OCI-LY3 (cell line): ENCODE results near the gene TSC1.

Experiments used
- H2AFZ ChIP-seq: fragments of 200-600, 300-600 bp; shearing (Covaris generic); 2 replicates; pipeline ENCODE4 v1.6.0; 2014; ENCODE audit warnings: antibody characterized with exemption, low read depth, low read length
- H3K27ac ChIP-seq: fragments of 200-600, 300-600 bp; sonication (generic); 2 replicates; pipeline ENCODE4 v1.5.1; 2014; ENCODE audit warnings: mild to moderate bottlenecking, low read length, moderate library complexity, mixed read lengths
- H3K27me3 ChIP-seq: fragments of 200-600, 300-600 bp; sonication (generic); 2 replicates; pipeline ENCODE4 v1.6.1; 2014; ENCODE audit warnings: low read depth, low read length, mixed read lengths
- H3K36me3 ChIP-seq: fragments of 200-600, 300-600 bp; sonication (generic); replicated peaks from 2 replicates; pipeline ENCODE3; 2014; ENCODE audit warnings: low read depth, low read length, mixed read lengths
- H3K4me1 ChIP-seq: fragments of 300-600, 200-600 bp; sonication (generic); 2 replicates; pipeline ENCODE4 v1.6.1; 2014; ENCODE audit warnings: low read length, mixed read lengths
- H3K4me2 ChIP-seq: fragments of 200-600, 300-600 bp; sonication (generic); 2 replicates; pipeline ENCODE4 v1.6.1; 2014; ENCODE audit warnings: low read length, mixed read lengths
- H3K4me3 ChIP-seq: fragments of 300-600, 200-600 bp; sonication (generic); 2 replicates; pipeline ENCODE4 v1.5.1; 2014; ENCODE audit warnings: antibody characterized with exemption, mild to moderate bottlenecking, low read length, moderate library complexity
- H3K79me2 ChIP-seq: fragments of 300-600, 200-600 bp; shearing (Covaris generic); 2 replicates; pipeline ENCODE4 v1.6.1; 2014; ENCODE audit warnings: mild to moderate bottlenecking, low read length, mixed read lengths
- H3K9ac ChIP-seq: fragments of 300-600, 200-600 bp; shearing (Covaris generic); 2 replicates; pipeline ENCODE4 v1.6.0; 2014; ENCODE audit warnings: mild to moderate bottlenecking, low read length, moderate library complexity
- H3K9me3 ChIP-seq: fragments of 200-600, 300-600 bp; shearing (Covaris generic); 2 replicates; pipeline ENCODE4 v1.6.1; 2014; ENCODE audit warnings: low read length, mixed read lengths; ENCODE audit not compliant: insufficient read depth
- H4K20me1 ChIP-seq: fragments of 200-600, 300-600 bp; sonication (generic); 2 replicates; pipeline ENCODE4 v1.6.1; 2016; ENCODE audit warnings: low read length, mixed read lengths; ENCODE audit not compliant: insufficient read depth
- CTCF ChIP-seq: fragments of 200-600, 300-600 bp; sonication (generic); IDR thresholded peaks from 2 replicates; pipeline ENCODE4 v1.5.1; 2014; ENCODE audit warnings: antibody characterized with exemption, low read length, low read depth
- EZH2phosphoT487 ChIP-seq: fragments of 200-600 bp; shearing (Covaris generic); IDR thresholded peaks from 2 replicates; pipeline ENCODE4 v1.6.1; 2018; ENCODE audit warnings: antibody characterized with exemption, mixed run types, low read depth

The TSC1 gene

GRCh38 chr9:132989414-132989996 lies 45.1 kb upstream of the TSC1 start:
- Histone ChIP-seq H3K4me1 (no peaks in the 10 kb centered on the region), H2AFZ (no peak overlapping the region), H4K20me1 (no peaks in the 10 kb centered on the region), H3K9me3 (no peaks in the 10 kb centered on the region), H3K79me2 (no peaks in the 10 kb centered on the region), H3K9ac (no peak overlapping the region), H3K4me3 (no peak overlapping the region), H3K36me3 (no peaks in the 10 kb centered on the region), H3K27ac (no peak overlapping the region), H3K27me3 (peaks cover 31% of the 10 kb centered on the region), H3K4me2 (no peak overlapping the region)
- TF ChIP-seq CTCF (no peak), EZH2phosphoT487 (no peak)

GRCh38 chr9:132989014-132989310 lies 44.5 kb upstream of the TSC1 start:
- no peak for TF ChIP-seq CTCF
- TF ChIP-seq EZH2phosphoT487: no peak
- H3K27me3 ChIP-seq: peaks cover 26% of the 10 kb centered on the region
- H3K79me2 ChIP-seq: no peaks in the 10 kb centered on the region
- H2AFZ ChIP-seq: no peak overlapping the region
- H3K4me3 ChIP-seq: no peak overlapping the region
- no peaks in the 10 kb centered on the region for H3K36me3 ChIP-seq
- H3K9ac ChIP-seq: no peak overlapping the region
- no peaks in the 10 kb centered on the region for H4K20me1 ChIP-seq
- H3K4me2 ChIP-seq: no peak overlapping the region
- no peak overlapping the region for H3K27ac ChIP-seq
- H3K9me3 ChIP-seq: no peaks in the 10 kb centered on the region
- H3K4me1 ChIP-seq: no peaks in the 10 kb centered on the region

- Histone ChIP-seq H3K4me3 (no peak overlapping the region), H3K79me2 (no peaks in the 10 kb centered on the region), H3K4me1 (no peaks in the 10 kb centered on the region), H2AFZ (no peak overlapping the region), H4K20me1 (no peaks in the 10 kb centered on the region), H3K27me3 (peaks cover 24% of the 10 kb centered on the region), H3K27ac (no peak overlapping the region), H3K36me3 (no peaks in the 10 kb centered on the region), H3K4me2 (no peak overlapping the region), H3K9me3 (no peaks in the 10 kb centered on the region), H3K9ac (no peak overlapping the region)
- no peak for TF ChIP-seq CTCF
- TF ChIP-seq EZH2phosphoT487: no peak
These were observed 44.0 kb upstream of the TSC1 start for GRCh38 chr9:132988244-132989013.

- Histone ChIP-seq H3K27ac (no peak overlapping the region), H3K4me2 (no peak overlapping the region), H3K36me3 (no peaks in the 10 kb centered on the region), H3K4me1 (peaks cover 11% of the 10 kb centered on the region), H3K9me3 (no peaks in the 10 kb centered on the region), H3K4me3 (no peak overlapping the region), H2AFZ (no peak overlapping the region), H3K9ac (no peak overlapping the region), H4K20me1 (no peaks in the 10 kb centered on the region), H3K79me2 (no peaks in the 10 kb centered on the region), H3K27me3 (peaks cover 13% of the 10 kb centered on the region)
- TF ChIP-seq EZH2phosphoT487 (no peak), CTCF (no peak)
These were observed 42.5 kb upstream of the TSC1 start for GRCh38 chr9:132986640-132987620.
